Peyer's patch (tissue), 4 donors: ENCODE measurements around the gene CLEC18B.

Experiments
- POLR2A ChIP-seq, 2 donors: fragments of 450-650 bp; IDR thresholded peaks; one replicate each; pipeline ENCODE4 v1.5.1; 2017; ENCODE audit warnings: antibody characterized with exemption in 2 of 2, mild to moderate bottlenecking in 2 of 2, moderate library complexity in 2 of 2
- TF ChIP-seq, protein P1 (sequence below), 6 experiments: fragments of 450-650 bp in 4 of 6; fragments of 200-600 bp in 2 of 6; sonication (generic) in 1 of 6; IDR thresholded peaks; one replicate each; pipeline ENCODE4 v1.5.1; 2017 to 2019; ENCODE audit warnings: antibody characterized with exemption in 6 of 6, mild to moderate bottlenecking in 3 of 6, moderate library complexity in 1 of 6

GRCh38 chr16:74448990-74449389 is 27.7 kb upstream of the CLEC18B start:
- TF ChIP-seq, protein P1, sequence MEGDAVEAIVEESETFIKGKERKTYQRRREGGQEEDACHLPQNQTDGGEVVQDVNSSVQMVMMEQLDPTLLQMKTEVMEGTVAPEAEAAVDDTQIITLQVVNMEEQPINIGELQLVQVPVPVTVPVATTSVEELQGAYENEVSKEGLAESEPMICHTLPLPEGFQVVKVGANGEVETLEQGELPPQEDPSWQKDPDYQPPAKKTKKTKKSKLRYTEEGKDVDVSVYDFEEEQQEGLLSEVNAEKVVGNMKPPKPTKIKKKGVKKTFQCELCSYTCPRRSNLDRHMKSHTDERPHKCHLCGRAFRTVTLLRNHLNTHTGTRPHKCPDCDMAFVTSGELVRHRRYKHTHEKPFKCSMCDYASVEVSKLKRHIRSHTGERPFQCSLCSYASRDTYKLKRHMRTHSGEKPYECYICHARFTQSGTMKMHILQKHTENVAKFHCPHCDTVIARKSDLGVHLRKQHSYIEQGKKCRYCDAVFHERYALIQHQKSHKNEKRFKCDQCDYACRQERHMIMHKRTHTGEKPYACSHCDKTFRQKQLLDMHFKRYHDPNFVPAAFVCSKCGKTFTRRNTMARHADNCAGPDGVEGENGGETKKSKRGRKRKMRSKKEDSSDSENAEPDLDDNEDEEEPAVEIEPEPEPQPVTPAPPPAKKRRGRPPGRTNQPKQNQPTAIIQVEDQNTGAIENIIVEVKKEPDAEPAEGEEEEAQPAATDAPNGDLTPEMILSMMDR (IDR thresholded peaks at IDR 0.05): no peak
- TF ChIP-seq POLR2A (IDR thresholded peaks at IDR 0.05): peak in 1 of 2 donors; percentile 21
